HepG2 (cell line): Measurements from ENCODE around the gene MCM3. TPM values are rescaled to one million over a fixed set of nuclear protein-coding genes. Genes with fewer than 3 reads are reported as not detected.

ENCODE experiments used
- AKAP8 ChIP-seq: sonication (generic); formaldehyde crosslinking; IDR thresholded peaks from 2 replicates; pipeline ENCODE4 v1.5.1; 2020; ENCODE audit warnings: mild to moderate bottlenecking, missing genetic modification reagents
- BCL3 ChIP-seq: sonication (generic); formaldehyde crosslinking; IDR thresholded peaks from 2 replicates; pipeline ENCODE4 v1.5.1; 2020; ENCODE audit warnings: mild to moderate bottlenecking, missing genetic modification reagents, moderate library complexity
- BCL6 ChIP-seq: IDR thresholded peaks from 2 replicates; pipeline ENCODE4 v1.6.1; 2016; ENCODE audit warnings: missing genetic modification reagents, missing compliant biosample characterization
- CC2D1A ChIP-seq: sonication (generic); formaldehyde crosslinking; IDR thresholded peaks from 2 replicates; pipeline ENCODE4 v1.8.1; 2023; ENCODE audit warnings: mild to moderate bottlenecking, missing genetic modification reagents
- CEBPG ChIP-seq: IDR thresholded peaks from 2 replicates; pipeline ENCODE4 v1.6.1; 2016
- GZF1 ChIP-seq: sonication (generic); formaldehyde crosslinking; IDR thresholded peaks from 2 replicates; pipeline ENCODE4 v1.5.1; 2020; ENCODE audit warnings: mild to moderate bottlenecking, missing genetic modification reagents
- HOXA9 ChIP-seq: sonication (generic); formaldehyde crosslinking; IDR thresholded peaks from 2 replicates; pipeline ENCODE4 v1.8.1; 2022; ENCODE audit warnings: missing genetic modification reagents, mild to moderate bottlenecking, moderate library complexity, borderline replicate concordance
- IKZF4 ChIP-seq: sonication (generic); formaldehyde crosslinking; IDR thresholded peaks from 2 replicates; pipeline ENCODE4 v1.5.1; 2020; ENCODE audit warnings: borderline replicate concordance, mild to moderate bottlenecking, low read depth, missing genetic modification reagents; ENCODE audit errors: not compliant biosample characterization
- ISX ChIP-seq: sonication (generic); formaldehyde crosslinking; conservative IDR thresholded peaks from 2 replicates; pipeline ENCODE4 v1.5.0; 2020; ENCODE audit warnings: missing genetic modification reagents
- MED1 ChIP-seq: sonication (generic); formaldehyde crosslinking; IDR thresholded peaks from 2 replicates; pipeline ENCODE4 v1.4.0; 2020; ENCODE audit warnings: missing genetic modification reagents
- PAXIP1 ChIP-seq: sonication (generic); formaldehyde crosslinking; conservative IDR thresholded peaks from 2 replicates; pipeline ENCODE4 v1.4.0; 2020; ENCODE audit warnings: mild to moderate bottlenecking, missing genetic modification reagents, moderate library complexity
- RFX3 ChIP-seq: IDR thresholded peaks from 2 replicates; pipeline ENCODE4 v1.6.1; 2016; ENCODE audit warnings: missing biosample characterization, missing genetic modification reagents
- TARDBP ChIP-seq: sonication (generic); formaldehyde crosslinking; IDR thresholded peaks from 2 replicates; pipeline ENCODE4 v1.8.0; 2022; ENCODE audit warnings: mild to moderate bottlenecking, missing genetic modification reagents
- TBX3 ChIP-seq: fragments of 450-650 bp; IDR thresholded peaks from 2 replicates; pipeline ENCODE4 v1.6.1; 2017; ENCODE audit warnings: antibody characterized with exemption, mild to moderate bottlenecking, inconsistent platforms, borderline replicate concordance
- TEF ChIP-seq: sonication (generic); formaldehyde crosslinking; IDR thresholded peaks from 2 replicates; pipeline ENCODE4 v1.5.0; 2020; ENCODE audit warnings: missing genetic modification reagents
- TFAP4 ChIP-seq: sonication (generic); IDR thresholded peaks from 2 replicates; pipeline ENCODE4 v1.6.1; 2016; ENCODE audit warnings: low read depth, borderline replicate concordance
- XRCC5 ChIP-seq: fragments of 200-400 bp; formaldehyde crosslinking; optimal IDR thresholded peaks from 2 replicates; pipeline ENCODE3; 2017; ENCODE audit warnings: mild to moderate bottlenecking, low read length
- ZBTB25 ChIP-seq: IDR thresholded peaks from 2 replicates; pipeline ENCODE4 v1.6.1; 2018; ENCODE audit warnings: missing genetic modification reagents
- ZNF101 ChIP-seq: sonication (generic); formaldehyde crosslinking; IDR thresholded peaks from 2 replicates; pipeline ENCODE4 v1.4.0; 2020; ENCODE audit warnings: mild to moderate bottlenecking, low read depth, missing genetic modification reagents, borderline replicate concordance
- ZNF34 ChIP-seq: sonication (generic); formaldehyde crosslinking; IDR thresholded peaks from 2 replicates; pipeline ENCODE4 v1.4.0; 2020; ENCODE audit warnings: mild to moderate bottlenecking, missing genetic modification reagents, borderline replicate concordance
- ZNF564 ChIP-seq: sonication (generic); formaldehyde crosslinking; IDR thresholded peaks from 2 replicates; pipeline ENCODE4 v1.8.1; 2023; ENCODE audit warnings: mild to moderate bottlenecking, missing genetic modification reagents
- ZNF691 ChIP-seq: sonication (generic); formaldehyde crosslinking; IDR thresholded peaks from 2 replicates; pipeline ENCODE4 v1.4.0; 2020; ENCODE audit warnings: missing genetic modification reagents, low read depth, mild to moderate bottlenecking, borderline replicate concordance
- ZNF850 ChIP-seq: sonication (generic); formaldehyde crosslinking; conservative IDR thresholded peaks from 2 replicates; pipeline ENCODE4 v1.9.0; 2021; ENCODE audit warnings: mild to moderate bottlenecking, missing genetic modification reagents
- ZZZ3 ChIP-seq: sonication (generic); formaldehyde crosslinking; IDR thresholded peaks from 2 replicates; pipeline ENCODE4 v1.4.0; 2020; ENCODE audit warnings: missing genetic modification reagents, mild to moderate bottlenecking, borderline replicate concordance
- polyA plus RNA-seq, 8 experiments: library from polyadenylated mRNA; depleted of rRNA in 3 of 8; stranded (reverse) in 7 of 8; unstranded in 1 of 8; fragments of >200 nt; fragmentation: Illumina TruSeq in 4 of 8; extraction: Trizol in 4 of 8; gene quantifications; 2 replicates each; pipeline versions ENCODE4 v1.2.1 to v1.2.3, GENCODE V29; 2011 to 2016; ENCODE audit warnings: low read depth in 4 of 8, missing spikeins in 1 of 8, mixed read lengths in 1 of 8; ENCODE audit not compliant: insufficient read depth in 1 of 8
- total RNA-seq, 5 experiments: library from RNA; depleted of rRNA; stranded (reverse); fragments of >200 nt; fragmentation: Illumina TruSeq; extraction: Trizol; gene quantifications; 2 replicates each; pipeline ENCODE4 v1.2.3, GENCODE V29; 2016; ENCODE audit warnings: low read depth in 1 of 5

The MCM3 gene
- total and polyA plus RNA-seq, 2 of the 13 experiments (the other 11 are each of a cell fraction or from before 2014, with no cell fraction given): 164 to 288 TPM

- no peak for TF ChIP-seq ZNF691
- no peak for TF ChIP-seq ZZZ3 (CRISPR knock-in tag)
- TF ChIP-seq RFX3 (CRISPR knock-in tag): no peak
- TF ChIP-seq PAXIP1 (CRISPR knock-in tag): no peak
- TF ChIP-seq ISX: no peak
- TF ChIP-seq CC2D1A: no peak
- no peak for TF ChIP-seq AKAP8 (CRISPR knock-in tag)
- no peak for TF ChIP-seq TARDBP (CRISPR knock-in tag)
- no peak for TF ChIP-seq ZNF564 (CRISPR knock-in tag)
- TF ChIP-seq XRCC5: no peak
- TF ChIP-seq ZNF850 (CRISPR knock-in tag): no peak
- TF ChIP-seq ZNF101 (CRISPR knock-in tag): no peak
- TF ChIP-seq BCL3: peak; percentile 45; the same call in 1 of the 2 replicates
- no peak for TF ChIP-seq ZNF34 (CRISPR knock-in tag)
- no peak for TF ChIP-seq BCL6 (CRISPR knock-in tag)
- TF ChIP-seq TBX3: no peak
- TF ChIP-seq GZF1 (CRISPR knock-in tag): no peak
- no peak for TF ChIP-seq TEF (CRISPR knock-in tag)
- TF ChIP-seq ZBTB25 (CRISPR knock-in tag): no peak
- no peak for TF ChIP-seq IKZF4 (CRISPR knock-in tag)
- TF ChIP-seq MED1 (CRISPR knock-in tag): no peak
- TF ChIP-seq TFAP4: no peak
- TF ChIP-seq HOXA9 (CRISPR knock-in tag): no peak
- TF ChIP-seq CEBPG (CRISPR knock-in tag): 0 out of 2 replicates have a peak, but pooled peaks have one; percentile 22
These were observed 18.6 kb upstream of the MCM3 start (continued) for GRCh38 chr6:52303178-52303577.
